DMS53 treated with DMSO at 0.1 percent for 48 hours (cell line): ENCODE measurements around the gene GSTM3.
"Not testable (repeated sequence)": the region's sequence is repeated elsewhere in the genome, so short reads cannot be mapped to it uniquely, and the experiment has no call there.

Experiments
- DNase-seq: peaks from one replicate; lab custom pipeline; 2025; ENCODE audit not compliant: unreplicated experiment; lab: John Stamatoyannopoulos, UW

GSTM3 gene

GRCh38 chr1:109732390-109732881 lies 8.4 kb downstream of the GSTM3 start:
- DNase-seq, result peak; percentile 27

- DNase-seq, result no peak
Observed at GRCh38 chr1:109730666-109731065, 10.2 kb downstream of the GSTM3 start.

GRCh38 chr1:109728870-109729269 lies 12.0 kb downstream of the GSTM3 start:
- DNase-seq, result no peak

GRCh38 chr1:109726728-109727373 lies 14.0 kb downstream of the GSTM3 start:
- no peak for DNase-seq

GRCh38 chr1:109726007-109726406 lies 14.8 kb downstream of the GSTM3 start:
- DNase-seq, result no peak

GRCh38 chr1:109725510-109725909 lies 15.3 kb downstream of the GSTM3 start:
- DNase-seq, result no peak

GRCh38 chr1:109724933-109725332 lies 15.9 kb downstream of the GSTM3 start:
- no peak for DNase-seq

GRCh38 chr1:109722908-109723691 lies 17.7 kb downstream of the GSTM3 start:
- no peak for DNase-seq

- DNase-seq, result no peak
Observed at GRCh38 chr1:109721971-109722370, 18.9 kb downstream of the GSTM3 start.

- DNase-seq, result no peak
Observed at GRCh38 chr1:109721042-109721441, 19.8 kb downstream of the GSTM3 start.

GRCh38 chr1:109719337-109719837 lies 21.5 kb downstream of the GSTM3 start:
- no peak for DNase-seq

GRCh38 chr1:109718495-109718894 lies 22.3 kb downstream of the GSTM3 start:
- peak; percentile 57 for DNase-seq

GRCh38 chr1:109717729-109718128 lies 23.1 kb downstream of the GSTM3 start:
- no peak for DNase-seq

- DNase-seq, result no peak
Observed at GRCh38 chr1:109716570-109717090, 24.2 kb downstream of the GSTM3 start.

GRCh38 chr1:109716121-109716520 lies 24.7 kb downstream of the GSTM3 start:
- no peak for DNase-seq

- no peak for DNase-seq
Observed at GRCh38 chr1:109714661-109715372, 26.0 kb downstream of the GSTM3 start.

GRCh38 chr1:109713636-109714035 lies 27.2 kb downstream of the GSTM3 start:
- no peak for DNase-seq

- DNase-seq, result no peak
Observed at GRCh38 chr1:109712321-109712864, 28.4 kb downstream of the GSTM3 start.

- DNase-seq, result not testable (repeated sequence)
Observed at GRCh38 chr1:109711593-109712320, 29.1 kb downstream of the GSTM3 start, which contains the start of gene GSTM5. TSS of gene GSTM5 (plus strand) at chr1:109712251. CDS start at chr1:109712313, 62 bp downstream.

- not testable (repeated sequence) for DNase-seq
Observed at GRCh38 chr1:109709822-109710221, 31.0 kb downstream of the GSTM3 start.
